Measurements from ENCODE around the gene USP54. TPM values are rescaled to one million over a fixed set of nuclear protein-coding genes. Genes with fewer than 3 reads are reported as not detected.

USP54 gene
- total and polyA plus RNA-seq, 9 of the 15 experiments (the other 6 are each of a cell fraction or from before 2014, with no cell fraction given), result 3.8 to 40.1 (median 16.9) TPM

GRCh38 chr10:73625004-73625883 is 34.1 kb upstream of the USP54 start (continued):
- TF ChIP-seq JUND (IDR thresholded peaks at IDR 0.05; ENCODE audit: borderline replicate concordance, low read depth, low read length), result no peak; the same call in 1 of the 2 replicates
- TF ChIP-seq JUND (tag; IDR thresholded peaks at IDR 0.05; ENCODE audit: borderline replicate concordance, low read depth, low read length), result no peak
- peak; percentile 64 for TF ChIP-seq CXXC5 (CRISPR knock-in tag; IDR thresholded peaks at IDR 0.05)
- no peak for TF ChIP-seq ZC3H11A (IDR thresholded peaks at IDR 0.05; ENCODE audit: low read depth, low read length)
- no peak for TF ChIP-seq ZNF561 (CRISPR knock-in tag; conservative IDR thresholded peaks at IDR 0.05)
- TF ChIP-seq HSF4 (CRISPR knock-in tag; IDR thresholded peaks at IDR 0.05; ENCODE audit: borderline replicate concordance), result no peak
- TF ChIP-seq PYGO2 (tag; IDR thresholded peaks at IDR 0.05), result no peak
- TF ChIP-seq BRF1 (IDR thresholded peaks at IDR 0.05; ENCODE audit: borderline replicate concordance, extremely low read depth, insufficient read length), result no peak
- no peak for TF ChIP-seq CHD1 (IDR thresholded peaks at IDR 0.05; ENCODE audit: low read length)
- TF ChIP-seq MCM7 (IDR thresholded peaks at IDR 0.05), result no peak
- no peak for TF ChIP-seq RBM39 (optimal IDR thresholded peaks at IDR 0.05; ENCODE audit: low read depth, low read length)
- TF ChIP-seq EGR1 (conservative IDR thresholded peaks at IDR 0.05), result no peak
- TF ChIP-seq ARID3A (IDR thresholded peaks at IDR 0.05; ENCODE audit: borderline replicate concordance, low read depth, low read length), result 0 out of 2 replicates have a peak, but pooled peaks have one; percentile 5
- TF ChIP-seq AFF4 (CRISPR knock-in tag; IDR thresholded peaks at IDR 0.05), result no peak
- TF ChIP-seq ZBTB1 (CRISPR knock-in tag; IDR thresholded peaks at IDR 0.05; ENCODE audit: borderline replicate concordance, low read depth), result 0 out of 2 replicates have a peak, but pooled peaks have one; percentile 64
- TF ChIP-seq ESRRB (CRISPR knock-in tag; IDR thresholded peaks at IDR 0.05; ENCODE audit: borderline replicate concordance), result no peak
- no peak for TF ChIP-seq ZFP91 (CRISPR knock-in tag; IDR thresholded peaks at IDR 0.05)
- peak; percentile 44; the same call in 1 of the 2 replicates for TF ChIP-seq MIER1 (IDR thresholded peaks at IDR 0.05; ENCODE audit: low read depth)
- 0 out of 4 replicates have a peak, but pooled peaks of 1 of the 2 experiments have one; percentile 7 for TF ChIP-seq FOXA3 (CRISPR knock-in tag; conservative IDR thresholded peaks at IDR 0.05 in 1 of 2, IDR thresholded peaks at IDR 0.05 in 1 of 2)
- TF ChIP-seq SIN3B (IDR thresholded peaks at IDR 0.05; ENCODE audit: low read depth), result no peak
- TF ChIP-seq CEBPB (tag; IDR thresholded peaks at IDR 0.05), result no peak

Data from K562 (cell line).